ENCODE measurements around the gene KNDC1. TPM values are rescaled to one million over a fixed set of nuclear protein-coding genes. Genes with fewer than 3 reads are reported as not detected.
A peak's percentile ranks its signal among the peaks of the same experiment; 100 is the strongest.

Gene KNDC1
- total and polyA plus RNA-seq, 10 of the 15 experiments (the other 5 are each of a cell fraction or from before 2014, with no cell fraction given), result 0.03 to 0.11 (median 0.05) TPM; not detected in 7

DNA sequence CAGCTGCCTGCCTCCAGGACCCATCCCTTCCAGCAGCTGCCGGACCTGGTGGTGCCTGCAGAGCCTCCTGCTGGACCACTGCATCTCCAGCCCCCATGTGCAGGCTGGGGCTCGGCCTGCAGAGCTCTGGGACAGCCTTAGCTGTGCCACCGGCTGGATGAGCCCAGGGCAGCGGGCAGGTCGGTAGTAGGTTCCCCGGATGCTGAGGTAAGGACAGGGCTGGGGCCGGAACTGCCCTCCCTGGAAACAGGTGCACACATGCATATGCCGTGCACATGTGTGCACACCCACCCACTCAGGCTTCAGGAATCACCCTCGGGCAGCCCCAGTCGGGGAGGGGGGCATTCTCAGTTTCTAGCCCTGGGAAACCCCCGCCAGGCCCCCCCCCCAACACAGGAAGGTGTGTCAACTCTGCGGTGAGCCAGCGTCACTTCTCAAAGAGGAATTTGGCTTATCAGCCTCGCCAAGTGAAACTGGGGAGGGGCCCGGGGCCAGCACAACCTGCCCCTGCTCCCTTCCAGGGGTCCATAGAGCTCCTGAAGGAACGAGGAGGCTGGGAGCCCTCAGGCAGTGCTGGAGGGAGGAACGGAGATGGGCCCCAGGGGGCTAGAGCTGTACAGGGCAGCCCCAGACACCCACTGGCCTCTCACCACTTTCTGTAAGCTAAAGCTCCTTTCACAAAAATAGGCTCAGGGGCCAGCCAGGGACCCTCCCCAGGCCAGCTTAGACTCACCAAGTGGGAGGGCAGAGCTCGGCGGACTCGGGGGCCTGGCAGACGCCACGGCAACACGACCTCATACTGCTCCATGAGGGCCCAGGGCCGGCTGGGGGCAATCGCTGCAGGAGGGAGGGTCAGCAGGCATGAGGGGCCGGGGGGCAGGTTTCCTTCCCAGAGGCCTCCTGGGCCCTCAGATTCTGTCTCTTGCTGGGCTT is 115.0 kb downstream of the KNDC1 start (continued):
- TF ChIP-seq, protein P1, sequence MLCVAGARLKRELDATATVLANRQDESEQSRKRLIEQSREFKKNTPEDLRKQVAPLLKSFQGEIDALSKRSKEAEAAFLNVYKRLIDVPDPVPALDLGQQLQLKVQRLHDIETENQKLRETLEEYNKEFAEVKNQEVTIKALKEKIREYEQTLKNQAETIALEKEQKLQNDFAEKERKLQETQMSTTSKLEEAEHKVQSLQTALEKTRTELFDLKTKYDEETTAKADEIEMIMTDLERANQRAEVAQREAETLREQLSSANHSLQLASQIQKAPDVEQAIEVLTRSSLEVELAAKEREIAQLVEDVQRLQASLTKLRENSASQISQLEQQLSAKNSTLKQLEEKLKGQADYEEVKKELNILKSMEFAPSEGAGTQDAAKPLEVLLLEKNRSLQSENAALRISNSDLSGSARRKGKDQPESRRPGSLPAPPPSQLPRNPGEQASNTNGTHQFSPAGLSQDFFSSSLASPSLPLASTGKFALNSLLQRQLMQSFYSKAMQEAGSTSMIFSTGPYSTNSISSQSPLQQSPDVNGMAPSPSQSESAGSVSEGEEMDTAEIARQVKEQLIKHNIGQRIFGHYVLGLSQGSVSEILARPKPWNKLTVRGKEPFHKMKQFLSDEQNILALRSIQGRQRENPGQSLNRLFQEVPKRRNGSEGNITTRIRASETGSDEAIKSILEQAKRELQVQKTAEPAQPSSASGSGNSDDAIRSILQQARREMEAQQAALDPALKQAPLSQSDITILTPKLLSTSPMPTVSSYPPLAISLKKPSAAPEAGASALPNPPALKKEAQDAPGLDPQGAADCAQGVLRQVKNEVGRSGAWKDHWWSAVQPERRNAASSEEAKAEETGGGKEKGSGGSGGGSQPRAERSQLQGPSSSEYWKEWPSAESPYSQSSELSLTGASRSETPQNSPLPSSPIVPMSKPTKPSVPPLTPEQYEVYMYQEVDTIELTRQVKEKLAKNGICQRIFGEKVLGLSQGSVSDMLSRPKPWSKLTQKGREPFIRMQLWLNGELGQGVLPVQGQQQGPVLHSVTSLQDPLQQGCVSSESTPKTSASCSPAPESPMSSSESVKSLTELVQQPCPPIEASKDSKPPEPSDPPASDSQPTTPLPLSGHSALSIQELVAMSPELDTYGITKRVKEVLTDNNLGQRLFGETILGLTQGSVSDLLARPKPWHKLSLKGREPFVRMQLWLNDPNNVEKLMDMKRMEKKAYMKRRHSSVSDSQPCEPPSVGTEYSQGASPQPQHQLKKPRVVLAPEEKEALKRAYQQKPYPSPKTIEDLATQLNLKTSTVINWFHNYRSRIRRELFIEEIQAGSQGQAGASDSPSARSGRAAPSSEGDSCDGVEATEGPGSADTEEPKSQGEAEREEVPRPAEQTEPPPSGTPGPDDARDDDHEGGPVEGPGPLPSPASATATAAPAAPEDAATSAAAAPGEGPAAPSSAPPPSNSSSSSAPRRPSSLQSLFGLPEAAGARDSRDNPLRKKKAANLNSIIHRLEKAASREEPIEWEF (IDR thresholded peaks at IDR 0.05; ENCODE audit: insufficient replicate concordance, low read depth, low read length), result no peak
- TF ChIP-seq HDGF (IDR thresholded peaks at IDR 0.05) (peak; percentile 89), FOXK2 (IDR thresholded peaks at IDR 0.05) (no peak; the same call in 1 of the 2 replicates), RFX5 (IDR thresholded peaks at IDR 0.05; ENCODE audit: low read depth, low read length) (no peak), STAT3 (IDR thresholded peaks at IDR 0.05; ENCODE audit: low read depth, low read length) (no peak), YY1 (IDR thresholded peaks at IDR 0.05; ENCODE audit: low read depth, low read length) (no peak), TCF7 (IDR thresholded peaks at IDR 0.05; ENCODE audit: borderline replicate concordance) (peak; percentile 65; the same call in 1 of the 2 replicates), NFXL1 (IDR thresholded peaks at IDR 0.05; ENCODE audit: borderline replicate concordance) (no peak), ZNF207 (IDR thresholded peaks at IDR 0.05; ENCODE audit: borderline replicate concordance) (no peak), NFIC (IDR thresholded peaks at IDR 0.05; ENCODE audit: low read depth, low read length) (peak; percentile 86; the same call in 1 of the 2 replicates)
- TF ChIP-seq, protein P2, sequence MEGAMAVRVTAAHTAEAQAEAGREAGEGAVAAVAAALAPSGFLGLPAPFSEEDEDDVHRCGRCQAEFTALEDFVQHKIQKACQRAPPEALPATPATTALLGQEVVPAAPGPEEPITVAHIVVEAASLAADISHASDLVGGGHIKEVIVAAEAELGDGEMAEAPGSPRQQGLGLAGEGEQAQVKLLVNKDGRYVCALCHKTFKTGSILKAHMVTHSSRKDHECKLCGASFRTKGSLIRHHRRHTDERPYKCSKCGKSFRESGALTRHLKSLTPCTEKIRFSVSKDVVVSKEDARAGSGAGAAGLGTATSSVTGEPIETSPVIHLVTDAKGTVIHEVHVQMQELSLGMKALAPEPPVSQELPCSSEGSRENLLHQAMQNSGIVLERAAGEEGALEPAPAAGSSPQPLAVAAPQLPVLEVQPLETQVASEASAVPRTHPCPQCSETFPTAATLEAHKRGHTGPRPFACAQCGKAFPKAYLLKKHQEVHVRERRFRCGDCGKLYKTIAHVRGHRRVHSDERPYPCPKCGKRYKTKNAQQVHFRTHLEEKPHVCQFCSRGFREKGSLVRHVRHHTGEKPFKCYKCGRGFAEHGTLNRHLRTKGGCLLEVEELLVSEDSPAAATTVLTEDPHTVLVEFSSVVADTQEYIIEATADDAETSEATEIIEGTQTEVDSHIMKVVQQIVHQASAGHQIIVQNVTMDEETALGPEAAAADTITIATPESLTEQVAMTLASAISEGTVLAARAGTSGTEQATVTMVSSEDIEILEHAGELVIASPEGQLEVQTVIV (IDR thresholded peaks at IDR 0.05; ENCODE audit: borderline replicate concordance, partially characterized antibody), result no peak
- TF ChIP-seq, protein P3, sequence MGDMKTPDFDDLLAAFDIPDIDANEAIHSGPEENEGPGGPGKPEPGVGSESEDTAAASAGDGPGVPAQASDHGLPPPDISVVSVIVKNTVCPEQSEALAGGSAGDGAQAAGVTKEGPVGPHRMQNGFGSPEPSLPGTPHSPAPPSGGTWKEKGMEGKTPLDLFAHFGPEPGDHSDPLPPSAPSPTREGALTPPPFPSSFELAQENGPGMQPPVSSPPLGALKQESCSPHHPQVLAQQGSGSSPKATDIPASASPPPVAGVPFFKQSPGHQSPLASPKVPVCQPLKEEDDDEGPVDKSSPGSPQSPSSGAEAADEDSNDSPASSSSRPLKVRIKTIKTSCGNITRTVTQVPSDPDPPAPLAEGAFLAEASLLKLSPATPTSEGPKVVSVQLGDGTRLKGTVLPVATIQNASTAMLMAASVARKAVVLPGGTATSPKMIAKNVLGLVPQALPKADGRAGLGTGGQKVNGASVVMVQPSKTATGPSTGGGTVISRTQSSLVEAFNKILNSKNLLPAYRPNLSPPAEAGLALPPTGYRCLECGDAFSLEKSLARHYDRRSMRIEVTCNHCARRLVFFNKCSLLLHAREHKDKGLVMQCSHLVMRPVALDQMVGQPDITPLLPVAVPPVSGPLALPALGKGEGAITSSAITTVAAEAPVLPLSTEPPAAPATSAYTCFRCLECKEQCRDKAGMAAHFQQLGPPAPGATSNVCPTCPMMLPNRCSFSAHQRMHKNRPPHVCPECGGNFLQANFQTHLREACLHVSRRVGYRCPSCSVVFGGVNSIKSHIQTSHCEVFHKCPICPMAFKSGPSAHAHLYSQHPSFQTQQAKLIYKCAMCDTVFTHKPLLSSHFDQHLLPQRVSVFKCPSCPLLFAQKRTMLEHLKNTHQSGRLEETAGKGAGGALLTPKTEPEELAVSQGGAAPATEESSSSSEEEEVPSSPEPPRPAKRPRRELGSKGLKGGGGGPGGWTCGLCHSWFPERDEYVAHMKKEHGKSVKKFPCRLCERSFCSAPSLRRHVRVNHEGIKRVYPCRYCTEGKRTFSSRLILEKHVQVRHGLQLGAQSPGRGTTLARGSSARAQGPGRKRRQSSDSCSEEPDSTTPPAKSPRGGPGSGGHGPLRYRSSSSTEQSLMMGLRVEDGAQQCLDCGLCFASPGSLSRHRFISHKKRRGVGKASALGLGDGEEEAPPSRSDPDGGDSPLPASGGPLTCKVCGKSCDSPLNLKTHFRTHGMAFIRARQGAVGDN (IDR thresholded peaks at IDR 0.05), result no peak
- TF ChIP-seq, protein P4, sequence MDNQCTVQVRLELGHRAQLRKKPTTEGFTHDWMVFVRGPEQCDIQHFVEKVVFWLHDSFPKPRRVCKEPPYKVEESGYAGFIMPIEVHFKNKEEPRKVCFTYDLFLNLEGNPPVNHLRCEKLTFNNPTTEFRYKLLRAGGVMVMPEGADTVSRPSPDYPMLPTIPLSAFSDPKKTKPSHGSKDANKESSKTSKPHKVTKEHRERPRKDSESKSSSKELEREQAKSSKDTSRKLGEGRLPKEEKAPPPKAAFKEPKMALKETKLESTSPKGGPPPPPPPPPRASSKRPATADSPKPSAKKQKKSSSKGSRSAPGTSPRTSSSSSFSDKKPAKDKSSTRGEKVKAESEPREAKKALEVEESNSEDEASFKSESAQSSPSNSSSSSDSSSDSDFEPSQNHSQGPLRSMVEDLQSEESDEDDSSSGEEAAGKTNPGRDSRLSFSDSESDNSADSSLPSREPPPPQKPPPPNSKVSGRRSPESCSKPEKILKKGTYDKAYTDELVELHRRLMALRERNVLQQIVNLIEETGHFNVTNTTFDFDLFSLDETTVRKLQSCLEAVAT (IDR thresholded peaks at IDR 0.05), result 0 out of 2 replicates have a peak, but pooled peaks have one; percentile 26
